Breast epithelium (tissue), 4 donors: ENCODE results near the gene SESN2. TPM values are rescaled to one million over a fixed set of nuclear protein-coding genes. Genes with fewer than 3 reads are reported as not detected.
A peak's percentile ranks its signal among the peaks of the same experiment; 100 is the strongest.

Experiments
- DNase-seq, 2 donors: peaks; one replicate each; pipeline ENCODE4 v3.0.0-alpha.2; 2019; ENCODE audit warnings: low spot score in 2 of 2
- H3K27ac ChIP-seq, 2 donors: fragments of 200-600 bp; sonication (generic) in 1 of 2; one replicate each; pipeline ENCODE4 v1.5.1; 2016 to 2019; ENCODE audit warnings: mild to moderate bottlenecking in 1 of 2
- H3K27me3 ChIP-seq, 2 donors: fragments of 200-600 bp; sonication (generic) in 1 of 2; one replicate each; pipeline versions ENCODE4 v1.5.1 to v1.6.0; 2017 to 2019; ENCODE audit warnings: control low read depth in 1 of 2, mild to moderate bottlenecking in 1 of 2
- H3K36me3 ChIP-seq: fragments of 200-600 bp; one replicate; pipeline ENCODE4 v1.5.1; 2019
- H3K4me1 ChIP-seq, 2 donors: fragments of 200-600 bp; sonication (generic); one replicate each; pipeline ENCODE4 v1.5.1; 2016 to 2019; ENCODE audit warnings: control low read depth in 1 of 2
- H3K4me3 ChIP-seq, 3 donors: fragments of 200-600 bp; sonication (generic); 1 replicate in 2 of 3; 2 replicates in 1 of 3; pipeline ENCODE4 v1.5.1; 2016 to 2019; ENCODE audit warnings: mild to moderate bottlenecking in 3 of 3, moderate library complexity in 2 of 3
- H3K9me3 ChIP-seq, 2 donors: fragments of 200-600 bp; sonication (generic) in 1 of 2; one replicate each; pipeline ENCODE4 v1.5.1; 2016 to 2019; ENCODE audit warnings: control low read depth in 1 of 2
- POLR2A ChIP-seq: fragments of 450-650 bp; IDR thresholded peaks from one replicate; pipeline ENCODE4 v1.6.1; 2016; ENCODE audit warnings: antibody characterized with exemption, mild to moderate bottlenecking, moderate library complexity
- POLR2AphosphoS5 ChIP-seq, 3 donors: sonication (generic); formaldehyde crosslinking; IDR thresholded peaks; one replicate each; pipeline ENCODE4 v1.6.1; 2017; ENCODE audit warnings: antibody characterized with exemption in 3 of 3
- intact Hi-C: fragments of 100-400 bp; cut with DNase I; formaldehyde crosslinking; loops from one replicate; pipeline ENCODE4 v1.15.1; 2023; ENCODE audit warnings: low total_unique reads
- total RNA-seq, 3 donors: library from RNA; depleted of rRNA; stranded (reverse); fragments of >200 nt; gene quantifications; one replicate each; pipeline ENCODE4 v1.1.0, GENCODE V29; 2016
- TF ChIP-seq, protein P1 (sequence below), 3 donors: fragments of 450-650 bp; IDR thresholded peaks; one replicate each; pipeline ENCODE4 v1.5.1; 2016 to 2017; ENCODE audit warnings: antibody characterized with exemption in 3 of 3, mild to moderate bottlenecking in 3 of 3, moderate library complexity in 3 of 3

The SESN2 gene
- total RNA-seq, 3 donors from 2014 or later, result 10.0 to 16.0 (median 12.5) TPM

- no peaks in the 10 kb centered on the region for H3K36me3 ChIP-seq
- H3K4me1 ChIP-seq, result peaks cover 4 to 9% of the 10 kb centered on the region in 2 donors
- intact Hi-C loops, result no loop called here
- H3K4me3 ChIP-seq, result no peak overlapping the region
- no peaks in the 10 kb centered on the region for H3K9me3 ChIP-seq
- TF ChIP-seq, protein P1, sequence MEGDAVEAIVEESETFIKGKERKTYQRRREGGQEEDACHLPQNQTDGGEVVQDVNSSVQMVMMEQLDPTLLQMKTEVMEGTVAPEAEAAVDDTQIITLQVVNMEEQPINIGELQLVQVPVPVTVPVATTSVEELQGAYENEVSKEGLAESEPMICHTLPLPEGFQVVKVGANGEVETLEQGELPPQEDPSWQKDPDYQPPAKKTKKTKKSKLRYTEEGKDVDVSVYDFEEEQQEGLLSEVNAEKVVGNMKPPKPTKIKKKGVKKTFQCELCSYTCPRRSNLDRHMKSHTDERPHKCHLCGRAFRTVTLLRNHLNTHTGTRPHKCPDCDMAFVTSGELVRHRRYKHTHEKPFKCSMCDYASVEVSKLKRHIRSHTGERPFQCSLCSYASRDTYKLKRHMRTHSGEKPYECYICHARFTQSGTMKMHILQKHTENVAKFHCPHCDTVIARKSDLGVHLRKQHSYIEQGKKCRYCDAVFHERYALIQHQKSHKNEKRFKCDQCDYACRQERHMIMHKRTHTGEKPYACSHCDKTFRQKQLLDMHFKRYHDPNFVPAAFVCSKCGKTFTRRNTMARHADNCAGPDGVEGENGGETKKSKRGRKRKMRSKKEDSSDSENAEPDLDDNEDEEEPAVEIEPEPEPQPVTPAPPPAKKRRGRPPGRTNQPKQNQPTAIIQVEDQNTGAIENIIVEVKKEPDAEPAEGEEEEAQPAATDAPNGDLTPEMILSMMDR (IDR thresholded peaks at IDR 0.05), result no peak
- TF ChIP-seq POLR2AphosphoS5 (IDR thresholded peaks at IDR 0.05), result no peak
- no peak for TF ChIP-seq POLR2A
- peak overlapping the region; percentile 79 to 85 for H3K27ac ChIP-seq
- no peaks in the 10 kb centered on the region for H3K27me3 ChIP-seq
- no peak for DNase-seq
These were observed 9.4 kb upstream of the SESN2 start for GRCh38 chr1:28249866-28250295.

DNA sequence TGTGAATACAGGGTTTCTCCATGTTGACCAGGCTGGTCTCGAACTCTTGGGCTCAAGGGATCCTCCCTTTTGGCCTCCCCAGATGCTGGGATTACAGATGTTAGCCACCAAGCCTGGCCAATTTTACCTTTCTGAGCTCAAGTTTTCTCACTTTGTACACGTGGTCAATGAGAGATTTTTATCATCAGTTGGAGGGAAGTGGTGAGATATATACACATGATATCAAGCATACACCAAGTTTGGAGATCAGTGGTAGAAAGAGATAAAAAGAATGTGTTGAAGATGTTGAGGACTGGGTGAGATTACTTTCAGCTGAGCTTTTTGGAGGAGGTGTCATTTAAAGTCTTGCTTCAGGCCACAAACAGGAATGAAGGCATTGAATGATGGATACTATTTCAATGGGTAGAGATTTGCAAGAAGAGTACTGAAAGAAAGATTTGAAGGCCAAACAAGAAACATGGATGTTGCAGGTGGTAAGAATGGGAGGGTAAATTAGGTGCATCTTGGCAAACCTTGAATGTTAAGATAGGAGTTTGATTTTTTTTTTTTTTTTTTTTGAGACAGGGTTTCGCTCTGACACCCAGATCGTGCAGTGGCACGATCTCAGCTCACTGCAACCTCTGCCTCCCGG, 3.0 kb upstream of the SESN2 start:
- no peak for DNase-seq
- intact Hi-C loops, result no loop called here
- Histone ChIP-seq H3K27ac (no peak overlapping the region), H3K36me3 (no peaks in the 10 kb centered on the region), H3K4me3 (no peak overlapping the region), H3K9me3 (no peaks in the 10 kb centered on the region), H3K27me3 (no peaks in the 10 kb centered on the region), H3K4me1 (no peaks in the 10 kb centered on the region)
- TF ChIP-seq POLR2A (no peak), POLR2AphosphoS5 (IDR thresholded peaks at IDR 0.05) (no peak)
- TF ChIP-seq, protein P1 (IDR thresholded peaks at IDR 0.05), result no peak

DNA sequence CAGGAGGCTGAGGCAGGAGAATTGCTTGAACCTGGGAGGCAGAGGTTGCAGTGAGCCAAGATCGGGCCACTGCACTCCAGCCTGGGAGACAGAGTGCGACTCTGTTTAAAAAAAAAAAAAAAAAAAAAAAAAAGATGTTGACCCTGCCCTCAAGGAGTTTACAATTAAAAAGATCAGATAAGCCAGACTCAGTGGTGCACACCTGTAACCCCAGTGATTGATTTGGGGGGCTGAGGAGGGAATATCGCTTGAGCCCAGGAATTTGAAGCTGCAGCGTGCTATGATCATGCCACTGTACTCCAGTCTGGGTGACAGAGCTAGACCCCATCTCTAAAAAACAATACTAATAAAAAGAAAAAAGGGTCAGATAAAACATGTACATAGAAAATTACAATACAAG, 1.6 kb upstream of the SESN2 start:
- Histone ChIP-seq H3K9me3 (no peaks in the 10 kb centered on the region), H3K27me3 (no peaks in the 10 kb centered on the region), H3K36me3 (no peaks in the 10 kb centered on the region), H3K4me1 (no peaks in the 10 kb centered on the region), H3K27ac (no peak overlapping the region), H3K4me3 (no peak overlapping the region)
- DNase-seq, result no peak
- intact Hi-C loops, result no loop called here
- TF ChIP-seq, protein P1 (IDR thresholded peaks at IDR 0.05), result no peak
- TF ChIP-seq POLR2A (no peak), POLR2AphosphoS5 (IDR thresholded peaks at IDR 0.05) (no peak)

DNA sequence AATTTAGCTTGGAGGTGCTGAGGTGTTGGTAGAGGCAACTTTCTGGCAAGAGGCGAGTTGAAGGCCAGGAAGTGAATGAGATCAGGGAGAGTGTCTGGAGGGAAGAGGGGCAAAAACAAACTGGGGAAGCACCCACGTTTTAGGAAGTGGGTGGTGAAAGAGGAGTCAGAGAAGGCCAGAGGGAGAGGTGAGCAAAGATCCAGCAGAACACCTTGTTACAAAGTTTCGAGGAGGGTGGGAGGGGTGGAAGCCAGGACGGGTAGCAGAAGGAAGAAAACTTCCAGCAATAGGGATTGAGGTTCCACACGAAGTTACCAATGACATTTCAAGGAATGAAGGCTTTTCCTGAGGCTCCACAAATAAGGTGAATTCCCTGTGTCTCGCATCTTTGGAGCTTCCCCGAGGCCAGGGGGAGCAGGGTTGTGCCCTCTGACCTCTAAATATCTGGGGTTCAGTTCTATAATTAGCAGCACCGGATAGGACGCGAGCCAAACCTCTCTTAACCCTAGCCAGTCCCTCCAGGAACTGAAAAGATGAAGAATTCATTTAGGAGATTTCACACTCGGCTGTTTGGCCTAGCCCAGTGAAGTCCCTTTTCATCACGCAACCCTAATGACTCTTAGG, 578 bp upstream of the SESN2 start:
- intact Hi-C loops, result no loop called here
- Histone ChIP-seq H3K27me3 (no peaks in the 10 kb centered on the region), H3K36me3 (no peaks in the 10 kb centered on the region), H3K27ac (peak overlapping the region; percentile 1 to 90), H3K4me1 (no peaks in the 10 kb centered on the region), H3K4me3 (peak overlapping the region; percentile 84 to 94 (median 90)), H3K9me3 (no peaks in the 10 kb centered on the region)
- DNase-seq, result no peak
- no peak for TF ChIP-seq POLR2AphosphoS5 (IDR thresholded peaks at IDR 0.05)
- TF ChIP-seq POLR2A, result no peak
- TF ChIP-seq, protein P1 (IDR thresholded peaks at IDR 0.05), result no peak
